HG03432 (cell line): Measurements from ENCODE around the gene ZFP91.

ENCODE experiments used
- ATAC-seq: cut with Tn5 transposase; IDR thresholded peaks from one replicate; pipeline ENCODE4 v1.9.1; 2021; ENCODE audit warnings: mild to moderate bottlenecking, moderate library complexity; ENCODE audit not compliant: unreplicated experiment

ZFP91 gene

GRCh38 chr11:58626934-58627483 is 48.1 kb downstream of the ZFP91 start:
- ATAC-seq, result no peak

DNA sequence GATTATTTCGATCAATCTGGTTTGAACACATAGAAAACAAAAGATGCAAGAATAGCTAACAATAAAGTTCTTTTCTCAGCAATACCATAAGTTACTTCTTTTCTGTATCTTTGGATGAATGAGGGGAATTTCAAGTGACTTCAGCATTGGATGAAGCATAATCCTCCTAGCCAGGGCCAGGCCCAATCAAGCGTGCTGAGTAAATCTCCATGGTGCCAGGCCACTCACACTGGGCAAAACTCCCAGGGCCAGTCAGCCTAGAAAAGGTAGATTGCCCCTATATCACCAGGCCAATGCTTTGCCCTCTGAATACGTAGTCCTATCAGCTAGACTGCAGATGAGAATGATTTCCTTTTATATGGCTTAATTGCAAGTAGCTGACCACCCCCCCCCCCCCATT is 49.6 kb downstream of the ZFP91 start:
- no peak for ATAC-seq

DNA sequence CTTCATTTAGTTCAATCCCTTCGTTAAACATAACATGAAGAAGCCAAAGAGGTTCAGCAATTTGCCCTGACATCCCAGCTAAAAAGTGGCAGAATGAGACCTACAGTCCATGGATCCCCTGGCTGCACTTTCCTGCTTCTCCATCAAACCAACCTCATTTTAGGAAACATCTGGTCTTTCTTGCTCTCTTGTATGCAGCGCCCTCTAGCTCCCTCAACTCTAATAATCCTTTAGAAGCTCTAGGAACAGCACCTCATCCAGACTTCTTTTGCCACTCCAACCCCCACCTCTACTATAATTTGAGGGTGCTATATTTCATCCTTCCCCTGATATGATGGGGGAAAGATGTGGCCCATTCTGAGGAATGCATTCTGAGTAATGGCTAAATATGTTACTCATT is 51.0 kb downstream of the ZFP91 start:
- ATAC-seq, result no peak

DNA sequence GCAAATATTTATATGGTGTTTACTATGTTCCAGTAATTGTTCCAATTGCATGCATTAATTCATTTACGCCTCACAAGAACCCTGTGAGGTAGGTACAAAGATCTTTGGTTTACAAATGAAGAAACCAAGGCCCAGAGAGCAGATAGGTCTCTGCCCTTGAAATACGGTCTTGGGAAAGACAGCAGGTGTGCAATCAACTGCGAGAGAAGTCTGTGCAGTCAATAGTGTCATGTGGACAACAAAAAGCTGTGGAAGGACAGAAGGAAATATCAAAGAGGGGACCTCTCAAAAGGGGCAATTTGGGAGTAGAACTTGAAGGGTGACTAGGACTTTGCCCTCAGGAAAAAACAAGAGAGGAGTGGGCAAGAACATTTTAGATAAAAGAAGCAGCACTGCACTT is 52.5 kb downstream of the ZFP91 start:
- ATAC-seq, result no peak

- ATAC-seq, result no peak
Measured at GRCh38 chr11:58632510-58632909, 53.6 kb downstream of the ZFP91 start.

DNA sequence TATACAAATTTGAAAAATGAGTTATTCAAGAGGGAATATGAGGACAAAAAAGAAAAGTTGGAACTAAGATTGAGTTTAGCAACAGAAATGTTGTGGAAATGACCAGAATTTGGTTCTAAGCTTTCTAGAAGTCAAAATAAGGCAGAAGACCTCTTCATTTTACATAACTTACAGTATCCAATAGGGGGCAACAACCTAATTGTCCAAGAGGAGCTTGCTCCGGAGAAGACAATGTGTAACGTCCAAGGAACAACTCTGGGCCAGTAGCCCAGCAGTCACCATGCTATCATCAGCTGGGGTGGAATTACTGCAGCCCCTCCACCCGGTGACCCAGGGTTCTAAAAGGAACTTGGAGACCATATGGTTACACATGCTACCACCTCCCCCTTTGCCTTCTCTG is 57.7 kb downstream of the ZFP91 start:
- ATAC-seq, result no peak

- ATAC-seq, result no peak
Measured at GRCh38 chr11:58637371-58637770, 58.5 kb downstream of the ZFP91 start.

- no peak for ATAC-seq
Measured at GRCh38 chr11:58639103-58639502, 60.2 kb downstream of the ZFP91 start.

DNA sequence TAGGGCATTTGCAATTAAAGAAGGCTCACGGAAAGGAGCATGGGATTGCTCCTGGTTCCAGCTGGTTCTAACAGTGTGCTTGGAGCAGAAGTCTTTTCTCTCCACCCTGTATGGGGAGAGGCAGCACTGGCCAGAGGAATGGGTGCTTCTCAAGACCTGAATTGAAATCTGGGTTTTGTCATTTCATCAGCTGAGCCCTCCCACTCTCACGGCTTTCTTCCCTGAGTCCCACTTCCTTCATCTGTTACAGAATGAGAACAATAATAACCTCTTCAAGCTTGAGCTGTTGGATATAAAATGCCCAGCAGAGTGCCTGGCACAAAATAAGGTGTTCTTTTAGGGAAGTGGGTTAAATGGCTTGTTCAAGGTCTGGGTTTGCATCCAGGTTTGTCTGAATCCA is 60.8 kb downstream of the ZFP91 start:
- ATAC-seq, result no peak

DNA sequence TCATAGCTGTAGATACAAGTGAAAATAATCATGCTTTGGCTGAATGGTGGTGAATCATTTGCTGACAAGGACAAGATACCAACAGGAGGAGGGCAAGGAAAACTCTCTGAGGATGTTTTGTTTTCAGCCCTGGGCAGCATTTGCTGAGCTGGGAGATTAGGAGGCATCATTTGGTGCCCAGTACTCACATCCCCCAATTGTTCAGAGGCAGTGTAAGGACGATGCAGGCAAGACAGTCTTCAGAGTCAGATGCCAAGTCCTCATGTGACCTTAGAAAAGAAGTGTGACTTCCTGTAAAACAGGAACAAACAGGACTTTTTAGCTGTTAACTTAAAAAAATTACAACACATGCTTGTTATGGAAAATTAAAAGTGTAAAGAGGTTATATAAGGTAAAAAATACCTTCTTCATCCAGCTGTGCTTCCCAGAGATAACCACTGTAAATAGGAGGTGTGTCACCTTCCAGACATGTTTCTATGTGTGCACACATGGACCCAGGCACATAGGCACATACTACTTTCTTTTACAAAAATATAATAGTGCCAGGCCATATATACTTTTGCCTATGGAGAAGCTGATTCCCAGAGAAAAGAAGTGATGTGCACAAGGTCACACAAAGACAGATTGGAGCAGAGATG is 61.6 kb downstream of the ZFP91 start:
- ATAC-seq, result no peak

DNA sequence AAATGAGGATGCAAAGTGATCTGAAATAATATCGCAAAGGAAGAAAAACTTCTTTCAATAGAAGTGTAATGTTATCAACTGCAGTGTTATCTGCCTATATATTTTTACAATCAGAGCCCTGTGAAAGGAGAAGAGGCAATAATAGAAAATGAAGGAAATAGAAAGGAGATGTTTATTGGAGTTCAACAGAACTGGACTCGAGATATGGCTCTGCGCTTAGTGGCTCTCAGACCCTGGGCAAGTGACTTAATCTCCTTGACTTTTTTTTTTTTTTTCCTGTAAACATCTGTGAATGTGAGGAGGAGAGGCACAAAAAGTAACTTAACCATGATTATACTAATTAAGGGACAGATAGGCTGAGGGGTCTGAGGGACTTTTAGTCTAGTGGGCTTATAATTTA is 62.5 kb downstream of the ZFP91 start:
- no peak for ATAC-seq

DNA sequence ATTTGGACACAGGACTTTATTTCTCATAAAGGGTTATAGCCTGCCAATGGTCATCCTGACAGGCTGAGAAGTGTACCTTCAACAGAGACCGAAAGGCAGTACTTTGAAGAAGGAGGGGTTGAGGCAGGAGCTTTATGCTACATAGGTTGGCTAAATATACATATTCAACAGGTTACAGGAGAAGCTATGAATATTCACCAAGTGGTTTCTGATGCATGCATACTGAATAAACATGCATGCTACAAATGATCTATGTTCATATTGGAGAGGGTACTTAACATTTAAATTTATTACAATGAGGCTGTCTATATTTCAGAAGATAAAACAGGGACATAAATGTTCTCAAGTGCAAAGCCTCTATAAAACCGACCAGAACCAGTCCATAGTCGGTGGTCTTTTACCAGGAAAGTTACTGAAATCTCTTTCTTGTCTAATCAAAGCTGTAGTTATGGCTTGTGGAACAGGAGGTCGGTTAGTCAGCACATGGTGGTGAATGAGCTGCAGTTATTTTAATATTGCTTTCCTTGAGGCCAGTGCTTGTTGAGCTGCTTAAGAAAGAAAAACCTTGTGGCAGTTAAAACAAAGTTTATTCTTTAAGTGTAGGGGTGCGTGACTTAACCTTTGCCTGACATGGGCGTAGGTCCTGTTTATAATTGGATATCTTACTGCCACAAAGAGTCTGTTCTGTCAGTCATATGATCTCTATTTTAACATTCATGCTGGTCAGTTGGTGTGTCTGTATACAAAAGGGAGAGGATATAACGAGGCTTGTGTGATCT is 63.1 kb downstream of the ZFP91 start:
- no peak for ATAC-seq

GRCh38 chr11:58645854-58646253 is 67.0 kb downstream of the ZFP91 start:
- no peak for ATAC-seq

DNA sequence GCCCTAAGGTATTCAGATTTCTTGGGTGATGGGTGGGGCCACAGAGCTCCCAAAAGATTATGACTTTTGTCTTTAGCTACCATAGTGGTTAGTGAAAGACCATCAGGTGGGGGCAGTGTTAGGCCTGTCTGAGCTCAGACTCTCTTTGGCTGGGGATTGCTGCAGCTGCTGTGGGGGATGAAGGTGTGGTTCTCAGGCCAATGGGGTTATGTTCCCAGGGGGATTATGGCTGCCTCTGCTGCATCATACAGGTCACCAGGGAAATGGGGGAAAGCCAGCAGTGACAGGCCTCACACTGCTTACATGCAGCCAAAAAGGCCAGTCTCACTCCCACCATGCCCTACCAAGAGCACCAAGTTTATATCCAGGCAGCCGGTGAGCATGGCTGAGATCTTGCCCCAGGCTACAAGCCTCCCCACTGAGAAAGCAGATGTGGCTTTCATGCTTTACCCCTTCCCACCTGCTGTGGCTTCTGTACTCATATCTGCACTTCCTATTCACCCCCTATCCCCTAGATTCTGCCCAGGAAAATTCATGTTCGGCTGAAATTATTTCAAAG is 68.4 kb downstream of the ZFP91 start:
- ATAC-seq, result peak; percentile 90

DNA sequence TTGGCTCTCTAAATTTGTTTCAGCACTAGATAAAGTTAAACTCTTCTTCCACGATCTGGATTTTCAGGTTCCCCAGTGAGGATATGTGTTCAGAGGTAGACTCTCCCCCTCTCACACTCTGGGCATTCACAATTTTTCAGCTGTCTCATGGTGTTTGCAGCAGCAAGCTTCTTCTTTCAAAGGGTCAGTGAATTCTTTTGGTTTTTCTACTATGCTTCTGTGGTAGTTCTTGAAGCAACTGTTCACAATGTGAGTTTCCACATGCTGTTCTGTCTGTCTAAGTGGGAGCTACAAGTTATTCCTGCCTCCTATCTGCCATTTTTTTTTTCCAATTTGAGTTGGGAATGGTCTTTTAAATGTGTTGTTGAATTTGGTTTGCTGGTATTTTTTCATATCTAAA is 69.0 kb downstream of the ZFP91 start:
- no peak for ATAC-seq

DNA sequence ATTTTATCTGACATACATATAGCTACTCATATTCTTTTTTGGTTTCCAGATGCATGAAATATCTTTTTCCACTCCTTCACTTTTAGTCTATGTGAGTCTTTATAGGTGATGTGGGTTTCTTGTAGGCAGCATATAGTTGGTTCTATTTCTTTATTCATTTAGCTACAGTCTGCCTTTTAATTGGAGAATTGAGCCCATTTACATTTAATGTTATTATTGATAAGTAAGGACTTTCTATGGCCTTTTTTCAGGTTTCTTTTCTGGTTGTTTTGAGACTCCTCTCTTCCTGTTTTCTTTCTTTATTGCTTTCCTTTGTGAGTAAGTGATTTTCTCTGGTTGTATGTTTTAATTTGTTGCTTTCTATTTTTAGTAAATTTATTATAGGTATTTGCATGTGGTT is 70.8 kb downstream of the ZFP91 start:
- ATAC-seq, result no peak

GRCh38 chr11:58650496-58650895 is 71.6 kb downstream of the ZFP91 start:
- ATAC-seq, result no peak

DNA sequence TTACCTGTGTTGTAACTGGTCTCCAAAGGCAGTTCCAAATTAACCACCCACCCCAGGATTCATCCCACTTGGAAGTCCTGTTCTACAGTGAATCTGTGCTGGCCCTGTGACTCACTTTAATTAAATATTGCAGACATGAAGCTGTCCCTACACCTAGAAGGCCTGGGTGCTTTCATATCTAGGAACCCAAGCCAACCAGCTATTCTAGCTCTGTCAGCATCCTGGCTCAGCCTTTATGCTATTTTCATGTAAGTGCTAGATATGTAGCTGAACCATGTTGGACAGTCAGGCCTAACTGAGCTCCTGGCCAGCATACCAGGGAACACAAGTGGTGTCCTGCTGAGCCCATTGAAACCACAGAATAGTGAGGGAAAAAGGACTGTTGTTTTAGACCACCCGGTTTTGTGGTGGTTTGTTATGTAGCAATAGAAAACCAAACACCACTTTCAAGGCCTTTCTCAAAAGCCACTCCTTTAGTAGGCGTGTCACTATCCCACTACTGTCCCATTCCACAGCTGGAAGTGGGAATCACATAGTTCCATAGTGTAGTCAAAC is 73.9 kb downstream of the ZFP91 start:
- ATAC-seq, result no peak

DNA sequence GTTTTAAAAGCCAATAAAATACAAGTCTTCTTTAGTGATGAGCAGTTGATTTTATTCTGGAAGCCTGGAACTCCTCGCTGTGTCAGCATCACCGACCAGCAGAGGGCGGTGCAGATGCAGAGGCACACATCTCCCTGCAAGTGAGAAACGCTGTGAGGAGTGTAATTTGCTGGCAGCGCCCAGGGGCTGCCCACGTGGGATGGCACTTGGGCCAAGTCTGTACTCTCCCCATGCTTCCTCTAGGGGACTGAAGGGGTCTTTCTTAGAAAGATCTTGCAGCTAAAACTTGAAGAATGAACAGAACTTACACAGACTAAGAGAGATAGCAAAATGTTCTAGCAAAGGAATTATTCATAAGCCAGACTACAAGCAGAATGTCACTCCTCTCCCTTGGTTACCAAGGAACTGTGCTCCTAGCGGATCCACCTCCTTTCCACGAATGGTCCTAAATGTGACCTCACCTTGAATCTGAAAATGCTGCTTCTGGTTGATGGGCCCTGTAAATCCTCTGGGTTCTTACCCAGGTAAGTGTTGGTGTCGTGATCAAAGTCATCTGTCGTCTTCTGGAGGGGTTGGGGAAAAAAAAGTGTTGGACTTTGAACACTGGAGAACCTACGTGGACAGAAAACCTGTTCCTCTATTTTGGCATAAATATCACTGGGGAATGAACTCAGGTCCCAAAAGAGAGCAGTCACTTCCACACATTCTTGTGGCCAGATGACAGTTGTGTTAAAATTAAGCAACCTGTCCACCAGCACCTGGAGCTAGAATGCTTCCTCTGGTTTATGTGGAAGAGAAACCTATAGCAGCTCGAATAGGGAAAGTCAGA is 75.4 kb downstream of the ZFP91 start:
- peak; percentile 93 for ATAC-seq

DNA sequence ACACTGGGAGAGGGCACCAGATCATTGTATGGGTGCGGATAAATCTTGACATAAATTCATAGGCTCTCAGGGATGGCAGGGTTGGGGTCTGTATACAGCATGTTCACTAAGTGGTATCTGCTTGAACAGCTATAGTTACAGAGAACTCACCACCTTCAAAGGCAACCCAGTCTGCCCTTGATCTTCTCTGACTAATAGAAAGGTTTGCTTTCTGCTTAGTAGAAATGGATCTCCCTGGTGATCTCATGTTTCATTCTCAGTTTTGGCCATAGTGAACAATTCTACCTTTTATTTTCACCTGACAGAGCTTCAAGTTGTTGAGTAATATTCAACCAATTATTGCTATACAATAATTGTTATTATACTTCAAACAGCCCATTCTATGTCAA is 76.0 kb downstream of the ZFP91 start:
- peak; percentile 55 for ATAC-seq

DNA sequence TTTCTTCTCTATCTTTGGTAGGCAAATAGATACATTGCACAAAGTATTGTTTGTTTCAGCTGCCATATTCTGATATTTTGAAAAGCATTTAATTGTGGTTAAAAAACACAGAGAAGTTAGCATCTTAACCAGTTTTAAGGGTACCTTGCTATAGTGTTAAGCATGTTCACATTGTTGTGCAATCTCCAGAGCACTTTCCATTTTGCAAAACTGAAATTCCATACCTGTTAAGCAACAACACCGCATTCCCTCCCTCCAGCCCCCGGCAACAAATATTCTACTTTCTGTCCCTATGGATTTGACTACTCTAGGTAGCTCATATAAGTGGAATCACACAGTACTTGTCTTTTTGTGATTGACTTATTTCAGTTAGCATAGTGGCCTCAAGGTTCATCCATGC is 77.5 kb downstream of the ZFP91 start:
- ATAC-seq, result no peak
